ENCODE measurements around the gene OSM. TPM values are rescaled to one million over a fixed set of nuclear protein-coding genes. Genes with fewer than 3 reads are reported as not detected.

Gene OSM
- total and polyA plus RNA-seq, 4 donors = 0.09 to 0.84 (median 0.25) TPM; not detected in 1

GRCh38 chr22:30226192-30226832 is 40.3 kb downstream of the OSM start:
- peaks cover 0 to 3% (median 0%) of the 10 kb centered on the region in 4 donors for H3K27me3 ChIP-seq (ENCODE audit: control insufficient read depth in 4 of 4, insufficient read depth in 4 of 4, low read length in 3 of 4)
- DNase-seq (ENCODE audit: low spot score) = no peak
- H3K4me3 ChIP-seq (ENCODE audit: low read depth in 1 of 3, low read length in 3 of 3) = no peak overlapping the region
- WGBS = 88% methylated on average over 11 of the region's 11 CpGs
- no peaks in the 10 kb centered on the region for H3K36me3 ChIP-seq (ENCODE audit: control insufficient read depth in 4 of 4, insufficient read depth in 3 of 4, low read depth in 1 of 4, low read length in 3 of 4)
- no peaks in the 10 kb centered on the region for H3K9me3 ChIP-seq (ENCODE audit: control insufficient read depth in 4 of 4, low read length in 3 of 4)
- H3K9ac ChIP-seq (ENCODE audit: low read depth in 1 of 2, low read length in 2 of 2) = no peak overlapping the region
- H3K27ac ChIP-seq (ENCODE audit: low read depth in 1 of 2, low read length in 2 of 2) = no peak overlapping the region
- H3K4me1 ChIP-seq (ENCODE audit: control insufficient read depth in 4 of 4, insufficient read depth in 4 of 4, low read length in 3 of 4) = no peaks in the 10 kb centered on the region
- no peak for TF ChIP-seq ATF3 (IDR thresholded peaks at IDR 0.05)
- TF ChIP-seq HNF4G (IDR thresholded peaks at IDR 0.05) = no peak
- no peak for TF ChIP-seq MAX (IDR thresholded peaks at IDR 0.05)
- no peak for TF ChIP-seq SP1 (IDR thresholded peaks at IDR 0.05)
- no peak for TF ChIP-seq HNF4A (conservative IDR thresholded peaks at IDR 0.05)
- no peak for TF ChIP-seq FOXA1 (IDR thresholded peaks at IDR 0.05)
- no peak for TF ChIP-seq FOXA2 (IDR thresholded peaks at IDR 0.05)
- no peak for TF ChIP-seq TAF1 (conservative IDR thresholded peaks at IDR 0.05)
- no peak for TF ChIP-seq ZBTB33 (IDR thresholded peaks at IDR 0.05)
- no peak for TF ChIP-seq EGR1 (IDR thresholded peaks at IDR 0.05; ENCODE audit: low read depth in 2 of 2)
- no peak for TF ChIP-seq CTCF (IDR thresholded peaks at IDR 0.05; ENCODE audit: low read depth, low read length, missing input control)
- no peak for TF ChIP-seq YY1 (IDR thresholded peaks at IDR 0.05)
- TF ChIP-seq NR2F2 (IDR thresholded peaks at IDR 0.05) = no peak
- no peak for TF ChIP-seq GABPA (IDR thresholded peaks at IDR 0.05 in 1 of 2, conservative IDR thresholded peaks at IDR 0.05 in 1 of 2)
- TF ChIP-seq JUND (IDR thresholded peaks at IDR 0.05) = no peak
- no peak for TF ChIP-seq RXRA (IDR thresholded peaks at IDR 0.05)
- TF ChIP-seq REST (IDR thresholded peaks at IDR 0.05) = no peak

Measured in liver (tissue), 9 donors.